H1 (cell line): Measurements from ENCODE around the gene COL26A1. TPM values are rescaled to one million over a fixed set of nuclear protein-coding genes. Genes with fewer than 3 reads are reported as not detected.

ENCODE experiments used
- CTCF ChIA-PET: fragments of 300-600 bp; sonication (Branson Sonifier 250); formaldehyde crosslinking; loops from one replicate; lab custom pipeline; 2021; ENCODE audit not compliant: partially characterized antibody; lab: Charles Lee
- POLR2A ChIA-PET: fragments of 300-600 bp; sonication (Branson Sonifier 250); formaldehyde crosslinking; loops from one replicate; lab custom pipeline; 2021; ENCODE audit warnings: inconsistent platforms; ENCODE audit not compliant: partially characterized antibody; lab: Charles Lee
- DNase-seq, 2 experiments: peaks; one replicate each; pipeline versions ENCODE4 v3.0.0 to v3.0.0-alpha.2; 2010 to 2022; ENCODE audit warnings: low spot score in 2 of 2, low read depth in 1 of 2, mixed read lengths in 1 of 2
- FAIRE-seq: peaks from 2 replicates; lab custom pipeline; 2011; peaks lifted over from hg19 to GRCh38; lab: Jason Lieb, UNC
- H2AFZ ChIP-seq: 2 replicates; pipeline ENCODE4 v1.8.1; 2012; ENCODE audit warnings: low read length, inconsistent platforms
- H2AK5ac ChIP-seq: 2 replicates; pipeline ENCODE4 v1.6.1; 2013; ENCODE audit warnings: low read depth, low read length
- H2BK120ac ChIP-seq: replicated peaks from 2 replicates; pipeline ENCODE3; 2013; ENCODE audit warnings: low read depth, low read length, inconsistent platforms
- H2BK12ac ChIP-seq: 2 replicates; pipeline ENCODE4 v1.6.1; 2013; ENCODE audit warnings: low read depth, low read length
- H2BK15ac ChIP-seq: 2 replicates; pipeline ENCODE4 v1.6.1; 2013; ENCODE audit warnings: low read length
- H2BK20ac ChIP-seq: 2 replicates; pipeline ENCODE4 v1.6.1; 2013; ENCODE audit warnings: low read length
- H2BK5ac ChIP-seq: 2 replicates; pipeline ENCODE4 v1.6.1; 2013; ENCODE audit warnings: low read depth, low read length
- H3K14ac ChIP-seq: 2 replicates; pipeline ENCODE4 v1.6.1; 2013; ENCODE audit warnings: inconsistent platforms; ENCODE audit not compliant: insufficient read length
- H3K18ac ChIP-seq: 2 replicates; pipeline ENCODE4 v1.6.1; 2013; ENCODE audit warnings: low read length; ENCODE audit errors: extremely low read depth
- H3K23ac ChIP-seq: 2 replicates; pipeline ENCODE4 v1.6.1; 2013; ENCODE audit warnings: inconsistent platforms; ENCODE audit not compliant: insufficient read length
- H3K23me2 ChIP-seq: 2 replicates; pipeline ENCODE4 v1.6.1; 2013; ENCODE audit warnings: low read depth, low read length
- H3K27ac ChIP-seq: 2 replicates; pipeline ENCODE4 v1.6.1; 2011; ENCODE audit warnings: low read depth, low read length, inconsistent platforms
- H3K27me3 ChIP-seq, 4 experiments: replicated peaks in 1 of 4; 1 replicate in 1 of 4; 2 replicates in 3 of 4; pipeline versions ENCODE4 v1.6.1 to v1.8.1; 2011 to 2013; ENCODE audit warnings: low read length in 3 of 4, mild to moderate bottlenecking in 3 of 4, inconsistent platforms in 2 of 4, mixed read lengths in 2 of 4, moderate library complexity in 1 of 4; ENCODE audit not compliant: control insufficient read depth in 3 of 4, insufficient read depth in 3 of 4; ENCODE audit errors: extremely low read depth in 1 of 4
- H3K36me3 ChIP-seq, 4 experiments: 2 replicates each; pipeline versions ENCODE4 v1.6.1 to v1.8.1; 2011 to 2013; ENCODE audit warnings: mild to moderate bottlenecking in 4 of 4, low read length in 3 of 4, moderate library complexity in 2 of 4, control low read depth in 1 of 4, inconsistent platforms in 1 of 4; ENCODE audit not compliant: insufficient read depth in 4 of 4, control insufficient read depth in 2 of 4
- H3K4ac ChIP-seq: replicated peaks from 2 replicates; pipeline ENCODE3; 2013; ENCODE audit warnings: low read length, low read depth, mixed read lengths, inconsistent platforms; ENCODE audit not compliant: insufficient read length
- H3K4me1 ChIP-seq, 4 experiments: replicated peaks in 1 of 4; 1 replicate in 1 of 4; 2 replicates in 3 of 4; pipeline versions ENCODE4 v1.6.1 to v1.8.1; 2011 to 2013; ENCODE audit warnings: low read length in 3 of 4, inconsistent platforms in 2 of 4, mixed read lengths in 1 of 4; ENCODE audit not compliant: insufficient read depth in 4 of 4, control insufficient read depth in 3 of 4
- H3K4me2 ChIP-seq, 2 experiments: 2 replicates each; pipeline versions ENCODE4 v1.6.1 to v1.8.1; 2011 to 2013; ENCODE audit warnings: low read depth in 2 of 2, low read length in 2 of 2, control low read depth in 1 of 2, inconsistent platforms in 1 of 2, mild to moderate bottlenecking in 1 of 2; ENCODE audit not compliant: insufficient read depth in 1 of 2
- H3K4me3 ChIP-seq, 4 experiments: fragments of 200-600, 300-600 bp in 1 of 4; sonication (generic), shearing (Covaris generic), sonication (Bioruptor Twin) in 1 of 4; 2 replicates each; pipeline versions ENCODE4 v1.5.1 to v1.8.1; 2011 to 2016; ENCODE audit warnings: low read length in 4 of 4, low read depth in 3 of 4, control low read depth in 2 of 4, inconsistent platforms in 2 of 4, mild to moderate bottlenecking in 2 of 4, mixed read lengths in 1 of 4, moderate library complexity in 1 of 4; ENCODE audit not compliant: insufficient read depth in 2 of 4; ENCODE audit errors: extremely low read depth in 1 of 4
- H3K56ac ChIP-seq: replicated peaks from 2 replicates; pipeline ENCODE3; 2013; ENCODE audit warnings: low read depth, mild to moderate bottlenecking, mixed read lengths, low read length, inconsistent platforms; ENCODE audit not compliant: insufficient read length
- H3K79me1 ChIP-seq: 2 replicates; pipeline ENCODE4 v1.6.1; 2013; ENCODE audit warnings: low read depth, low read length, control low read depth
- H3K79me2 ChIP-seq, 2 experiments: 2 replicates each; pipeline versions ENCODE4 v1.6.1 to v1.8.1; 2012 to 2013; ENCODE audit warnings: low read length in 2 of 2, mild to moderate bottlenecking in 2 of 2, inconsistent platforms in 1 of 2; ENCODE audit not compliant: insufficient read depth in 2 of 2, control insufficient read depth in 1 of 2
- H3K9ac ChIP-seq, 4 experiments: replicated peaks in 1 of 4; 1 replicate in 1 of 4; 2 replicates in 3 of 4; pipeline versions ENCODE4 v1.6.1 to v1.8.1; 2011 to 2013; ENCODE audit warnings: low read depth in 3 of 4, low read length in 3 of 4, control low read depth in 2 of 4, mild to moderate bottlenecking in 2 of 4, moderate library complexity in 2 of 4, inconsistent platforms in 1 of 4; ENCODE audit errors: extremely low read depth in 1 of 4
- H3K9me3 ChIP-seq, 2 experiments: 2 replicates each; pipeline versions ENCODE4 v1.6.1 to v1.8.1; 2012 to 2013; ENCODE audit warnings: mild to moderate bottlenecking in 2 of 2, moderate library complexity in 2 of 2, control low read depth in 1 of 2, inconsistent platforms in 1 of 2, low read depth in 1 of 2, low read length in 1 of 2, mixed read lengths in 1 of 2; ENCODE audit not compliant: insufficient read depth in 2 of 2
- H4K20me1 ChIP-seq, 2 experiments: replicated peaks in 1 of 2; 2 replicates each; pipeline versions ENCODE3 to v1.8.1; 2011 to 2013; ENCODE audit warnings: inconsistent platforms in 2 of 2, low read length in 2 of 2, mild to moderate bottlenecking in 1 of 2; ENCODE audit not compliant: insufficient read depth in 2 of 2, control insufficient read depth in 1 of 2
- H4K5ac ChIP-seq: 2 replicates; pipeline ENCODE4 v1.6.1; 2013; ENCODE audit warnings: low read length, low read depth, mixed read lengths, inconsistent platforms; ENCODE audit not compliant: insufficient read length
- H4K8ac ChIP-seq: 2 replicates; pipeline ENCODE4 v1.8.0; 2013; ENCODE audit warnings: mild to moderate bottlenecking, moderate library complexity, low read length, inconsistent platforms; ENCODE audit not compliant: insufficient read depth; ENCODE audit errors: extremely low read depth
- H4K91ac ChIP-seq: replicated peaks from 2 replicates; pipeline ENCODE3; 2013; ENCODE audit warnings: low read length, mixed read lengths, inconsistent platforms; ENCODE audit not compliant: insufficient read length
- BACH1 ChIP-seq: IDR thresholded peaks from 2 replicates; pipeline ENCODE4 v1.6.1; 2012; ENCODE audit warnings: low read length, improper control_type of control experiment
- CTBP2 ChIP-seq: IDR thresholded peaks from 2 replicates; pipeline ENCODE4 v1.7.0; 2011; ENCODE audit warnings: borderline replicate concordance, mild to moderate bottlenecking, moderate library complexity, mixed read lengths, low read length; ENCODE audit not compliant: insufficient read depth, insufficient read length
- EZH2 ChIP-seq: fragments of 200-600 bp; sonication (generic); IDR thresholded peaks from 2 replicates; pipeline ENCODE4 v1.7.1; 2012; ENCODE audit warnings: low read depth, mild to moderate bottlenecking, moderate library complexity, low read length, inconsistent platforms; ENCODE audit not compliant: severe bottlenecking
- HDAC6 ChIP-seq: IDR thresholded peaks from one replicate; pipeline ENCODE4 v1.7.1; 2012; ENCODE audit warnings: low read depth, mild to moderate bottlenecking, inconsistent platforms, low read length, moderate library complexity
- KDM1A ChIP-seq: fragments of 200-600, 300-600 bp; sonication (generic); IDR thresholded peaks from 2 replicates; pipeline ENCODE4 v1.7.1; 2016; ENCODE audit warnings: mild to moderate bottlenecking, low read length, borderline replicate concordance
- SP2 ChIP-seq: IDR thresholded peaks from 2 replicates; pipeline ENCODE4 v1.6.1; 2012; ENCODE audit warnings: mild to moderate bottlenecking, low read length, inconsistent platforms
- TCF12 ChIP-seq: IDR thresholded peaks from 2 replicates; pipeline ENCODE4 v1.6.1; 2011; ENCODE audit warnings: low read depth, mild to moderate bottlenecking, low read length
- WGBS, 2 experiments: shearing (Covaris generic) in 1 of 2; methylation state at CpG; one replicate each; pipeline versions ENCODE4 v1.1.6 to v1.1.7; 2013 to 2015; ENCODE audit warnings: low lambda C conversion rate in 2 of 2, mixed read lengths in 2 of 2, inconsistent platforms in 1 of 2, low coverage in 1 of 2, missing lambda C conversion rate in 1 of 2; ENCODE audit not compliant: insufficient replicate concordance in 2 of 2, insufficient coverage in 1 of 2, insufficient read length in 1 of 2; ENCODE audit errors: extremely low coverage in 1 of 2, missing lambda C conversion rate in 1 of 2; 5-methylcytosine and 5-hydroxymethylcytosine counted together
- polyA plus RNA-seq, 7 experiments: library from polyadenylated mRNA; depleted of rRNA in 3 of 7; stranded (reverse) in 5 of 7; unstranded in 2 of 7; fragments of >200 nt in 5 of 7; fragments of 200-250 nt in 2 of 7; gene quantifications; 1 replicate in 5 of 7; 2 replicates in 1 of 7; 4 replicates in 1 of 7; pipeline versions ENCODE4 v1.2.1 to v1.2.3, GENCODE V29; 2011 to 2013; ENCODE audit warnings: missing spikeins in 2 of 7, mixed read lengths in 2 of 7
- total RNA-seq: library from RNA; stranded (reverse); fragmentation: NEBNext Ultra II Directional; extraction: Animal tissue kit (Norgen Biotek cat#: 25700); gene quantifications from 2 replicates; pipeline ENCODE4 v1.2.1, GENCODE V29; 2021

The COL26A1 gene
- total and polyA plus RNA-seq, 2 of the 8 experiments (the other 6 are each of a cell fraction or from before 2014, with no cell fraction given): 51.1 to 68.8 TPM

GRCh38 chr7:101550641-101551541 is 188.2 kb downstream of the COL26A1 start:
- Histone ChIP-seq H3K56ac (no peak overlapping the region), H4K20me1 (peaks cover 0 to 4% of the 10 kb centered on the region in 2 experiments), H3K9me3 (no peaks in the 10 kb centered on the region), H3K18ac (no peak overlapping the region), H3K4me1 (no peaks in the 10 kb centered on the region), H2BK12ac (no peak overlapping the region), H3K4ac (no peak overlapping the region), H3K4me3 (no peak overlapping the region), H3K23me2 (no peaks in the 10 kb centered on the region), H3K79me1 (no peaks in the 10 kb centered on the region), H3K36me3 (peaks cover 0 to 8% (median 0%) of the 10 kb centered on the region in 4 experiments; a peak in 4 of 8 replicates), H2AK5ac (no peak overlapping the region), H3K14ac (no peak overlapping the region), H2AFZ (no peak overlapping the region), H4K91ac (no peak overlapping the region), H2BK20ac (no peak overlapping the region), H2BK120ac (no peak overlapping the region)
- CTCF ChIA-PET: interaction anchor here (0.6 to 2.9 kb wide), 8 partner anchors 8 to 483 kb away, joined by 3 to 17 read pairs (median 4); no protein-coding TSS in a partner anchor
- WGBS, 2 experiments: 93% methylated on average over 22 of the region's 26 CpGs; no CpG with 5 or more reads in 1 of the 2 experiments
- POLR2A ChIA-PET: interaction anchor here (1.5 to 1.6 kb wide), 2 partner anchors 8 to 13 kb away, joined by 5 to 7 read pairs; no protein-coding TSS in a partner anchor
- no peak for FAIRE-seq
- TF ChIP-seq HDAC6: no peak
- TF ChIP-seq TCF12: no peak
- TF ChIP-seq SP2: no peak
- peak; percentile 69; the same call in 1 of the 2 replicates for TF ChIP-seq KDM1A
- no peak for TF ChIP-seq CTBP2
- no peak for TF ChIP-seq BACH1
- TF ChIP-seq EZH2: no peak
- TF ChIP-seq, all 59 proteins: peak for 1
- H4K8ac ChIP-seq: no peak overlapping the region
- H3K4me2 ChIP-seq: no peak overlapping the region
- H2BK15ac ChIP-seq: no peak overlapping the region
- no peak overlapping the region for H4K5ac ChIP-seq
- no peak overlapping the region for H3K23ac ChIP-seq
- H3K9ac ChIP-seq: no peak overlapping the region
- H3K79me2 ChIP-seq: no peaks in the 10 kb centered on the region
- H3K27me3 ChIP-seq: no peaks in the 10 kb centered on the region
- DNase-seq: no peak
- H3K27ac ChIP-seq: no peak overlapping the region
- H2BK5ac ChIP-seq: 0 out of 2 replicates have a peak overlapping the region, but pooled peaks have one; percentile 16
